HEK293 (cell line): Measurements from ENCODE around the gene DCHS2.

Source experiments
- BCL11B ChIP-seq: fragments of 450-650 bp; formaldehyde crosslinking; IDR thresholded peaks from 2 replicates; pipeline ENCODE4 v1.5.1; 2016; ENCODE audit warnings: low read depth, missing biosample characterization, missing genetic modification characterization
- GLIS2 ChIP-seq: fragments of 450-650 bp; formaldehyde crosslinking; IDR thresholded peaks from 2 replicates; pipeline ENCODE4 v1.5.1; 2016; ENCODE audit warnings: missing biosample characterization, missing genetic modification characterization
- PATZ1 ChIP-seq: fragments of 450-650 bp; formaldehyde crosslinking; IDR thresholded peaks from 2 replicates; pipeline ENCODE4 v1.5.1; 2016; ENCODE audit warnings: missing biosample characterization, missing genetic modification characterization
- SETDB1 ChIP-seq: IDR thresholded peaks from one replicate; pipeline ENCODE4 v1.6.1; 2017; ENCODE audit warnings: mild to moderate bottlenecking, low read length, moderate library complexity, mixed read lengths; ENCODE audit not compliant: insufficient read length
- ZBTB1 ChIP-seq: fragments of 450-650 bp; formaldehyde crosslinking; IDR thresholded peaks from 2 replicates; pipeline ENCODE4 v1.5.1; 2016; ENCODE audit warnings: missing biosample characterization, missing genetic modification characterization
- ZBTB17 ChIP-seq: fragments of 450-650 bp; formaldehyde crosslinking; IDR thresholded peaks from 2 replicates; pipeline ENCODE4 v1.5.1; 2016; ENCODE audit warnings: missing biosample characterization, missing genetic modification characterization
- ZBTB20 ChIP-seq: fragments of 450-650 bp; formaldehyde crosslinking; IDR thresholded peaks from 2 replicates; pipeline ENCODE4 v1.5.1; 2016; ENCODE audit warnings: missing biosample characterization, missing genetic modification characterization
- ZBTB21 ChIP-seq: fragments of 450-650 bp; formaldehyde crosslinking; IDR thresholded peaks from 2 replicates; pipeline ENCODE4 v1.5.1; 2017; ENCODE audit warnings: missing biosample characterization, missing genetic modification characterization
- ZBTB6 ChIP-seq: fragments of 450-650 bp; formaldehyde crosslinking; IDR thresholded peaks from 2 replicates; pipeline ENCODE4 v1.5.1; 2017; ENCODE audit warnings: missing biosample characterization, missing genetic modification characterization
- ZEB2 ChIP-seq: fragments of 450-650 bp; formaldehyde crosslinking; IDR thresholded peaks from 2 replicates; pipeline ENCODE4 v1.5.1; 2016; ENCODE audit warnings: missing biosample characterization, missing genetic modification characterization
- ZFHX2 ChIP-seq: fragments of 450-650 bp; formaldehyde crosslinking; conservative IDR thresholded peaks from 2 replicates; pipeline ENCODE4 v1.5.1; 2016; ENCODE audit warnings: missing biosample characterization, missing genetic modification characterization
- ZFP37 ChIP-seq: fragments of 450-650 bp; formaldehyde crosslinking; IDR thresholded peaks from 2 replicates; pipeline ENCODE4 v1.5.1; 2016; ENCODE audit warnings: missing biosample characterization, missing genetic modification characterization
- ZFP41 ChIP-seq: fragments of 450-650 bp; formaldehyde crosslinking; IDR thresholded peaks from 2 replicates; pipeline ENCODE4 v1.5.1; 2016; ENCODE audit warnings: missing biosample characterization, missing genetic modification characterization, borderline replicate concordance
- ZFP69B ChIP-seq: fragments of 450-650 bp; formaldehyde crosslinking; IDR thresholded peaks from 2 replicates; pipeline ENCODE4 v1.5.1; 2016; ENCODE audit warnings: missing biosample characterization, missing genetic modification characterization
- ZNF132 ChIP-seq: fragments of 450-650 bp; formaldehyde crosslinking; IDR thresholded peaks from 2 replicates; pipeline ENCODE4 v1.5.1; 2017; ENCODE audit warnings: missing biosample characterization, missing genetic modification characterization, borderline replicate concordance
- ZNF138 ChIP-seq: fragments of 450-650 bp; formaldehyde crosslinking; IDR thresholded peaks from 2 replicates; pipeline ENCODE4 v1.5.1; 2016; ENCODE audit warnings: missing biosample characterization, missing genetic modification characterization, borderline replicate concordance
- ZNF157 ChIP-seq: fragments of 450-650 bp; formaldehyde crosslinking; IDR thresholded peaks from 2 replicates; pipeline ENCODE4 v1.5.1; 2016; ENCODE audit warnings: missing biosample characterization, missing genetic modification characterization
- ZNF202 ChIP-seq: fragments of 450-650 bp; formaldehyde crosslinking; IDR thresholded peaks from 2 replicates; pipeline ENCODE4 v1.5.1; 2016; ENCODE audit warnings: missing biosample characterization, missing genetic modification characterization, borderline replicate concordance
- ZNF23 ChIP-seq: fragments of 450-650 bp; formaldehyde crosslinking; IDR thresholded peaks from 2 replicates; pipeline ENCODE4 v1.5.1; 2016; ENCODE audit warnings: missing biosample characterization, missing genetic modification characterization, borderline replicate concordance
- ZNF248 ChIP-seq: fragments of 450-650 bp; formaldehyde crosslinking; IDR thresholded peaks from 2 replicates; pipeline ENCODE4 v1.5.1; 2017; ENCODE audit warnings: missing biosample characterization, missing genetic modification characterization
- ZNF266 ChIP-seq: fragments of 450-650 bp; formaldehyde crosslinking; IDR thresholded peaks from 2 replicates; pipeline ENCODE4 v1.5.1; 2016; ENCODE audit warnings: missing biosample characterization, missing genetic modification characterization, low read depth
- ZNF274 ChIP-seq, 2 experiments: fragments of 200-500 bp in 1 of 2; fragments of 450-650 bp in 1 of 2; sonication (Bioruptor generic) in 1 of 2; formaldehyde crosslinking in 1 of 2; IDR thresholded peaks; 2 replicates each; pipeline versions ENCODE4 v1.5.1 to v1.6.1; 2014 to 2016; ENCODE audit warnings: borderline replicate concordance in 1 of 2, inconsistent platforms in 1 of 2, low read length in 1 of 2, missing biosample characterization in 1 of 2, missing genetic modification characterization in 1 of 2
- ZNF391 ChIP-seq: fragments of 450-650 bp; formaldehyde crosslinking; IDR thresholded peaks from 2 replicates; pipeline ENCODE4 v1.5.1; 2016; ENCODE audit warnings: low read depth, missing biosample characterization, missing genetic modification characterization, borderline replicate concordance
- ZNF398 ChIP-seq: fragments of 450-650 bp; formaldehyde crosslinking; IDR thresholded peaks from 2 replicates; pipeline ENCODE4 v1.5.1; 2017; ENCODE audit warnings: missing biosample characterization, missing genetic modification characterization
- ZNF48 ChIP-seq: fragments of 450-650 bp; formaldehyde crosslinking; IDR thresholded peaks from 2 replicates; pipeline ENCODE4 v1.5.1; 2016; ENCODE audit warnings: missing biosample characterization, missing genetic modification characterization
- ZNF514 ChIP-seq: fragments of 450-650 bp; formaldehyde crosslinking; IDR thresholded peaks from 2 replicates; pipeline ENCODE4 v1.5.1; 2016; ENCODE audit warnings: missing biosample characterization, missing genetic modification characterization
- ZNF521 ChIP-seq: fragments of 450-650 bp; formaldehyde crosslinking; IDR thresholded peaks from 2 replicates; pipeline ENCODE4 v1.5.1; 2017; ENCODE audit warnings: missing biosample characterization, mild to moderate bottlenecking, missing genetic modification characterization
- ZNF624 ChIP-seq: fragments of 450-650 bp; formaldehyde crosslinking; IDR thresholded peaks from 2 replicates; pipeline ENCODE4 v1.5.1; 2017; ENCODE audit warnings: missing biosample characterization, missing genetic modification characterization
- ZNF654 ChIP-seq: fragments of 450-650 bp; formaldehyde crosslinking; IDR thresholded peaks from 2 replicates; pipeline ENCODE4 v1.5.1; 2016; ENCODE audit warnings: low read depth, missing biosample characterization, missing genetic modification characterization
- ZNF658 ChIP-seq: fragments of 450-650 bp; formaldehyde crosslinking; IDR thresholded peaks from 2 replicates; pipeline ENCODE4; 2016; ENCODE audit warnings: missing biosample characterization, missing genetic modification characterization
- ZNF664 ChIP-seq: fragments of 450-650 bp; formaldehyde crosslinking; IDR thresholded peaks from 2 replicates; pipeline ENCODE4 v1.5.1; 2016; ENCODE audit warnings: missing biosample characterization, missing genetic modification characterization
- ZNF747 ChIP-seq: fragments of 450-650 bp; formaldehyde crosslinking; IDR thresholded peaks from 2 replicates; pipeline ENCODE4 v1.5.1; 2016; ENCODE audit warnings: missing biosample characterization, missing genetic modification characterization
- ZNF777 ChIP-seq: fragments of 450-650 bp; formaldehyde crosslinking; IDR thresholded peaks from 2 replicates; pipeline ENCODE4 v1.5.1; 2017; ENCODE audit warnings: missing biosample characterization, missing genetic modification characterization, borderline replicate concordance
- ZSCAN5A ChIP-seq: fragments of 450-650 bp; formaldehyde crosslinking; IDR thresholded peaks from 2 replicates; pipeline ENCODE4 v1.5.1; 2016; ENCODE audit warnings: missing biosample characterization, missing genetic modification characterization
- ZXDB ChIP-seq: fragments of 450-650 bp; formaldehyde crosslinking; IDR thresholded peaks from 2 replicates; pipeline ENCODE4 v1.5.1; 2016; ENCODE audit warnings: missing biosample characterization, missing genetic modification characterization

The DCHS2 gene

GRCh38 chr4:154491341-154492271 is at the start of gene DCHS2 (continued):
- TF ChIP-seq ZNF398 (tag by site-specific recombination) (peak; percentile 59; the same call in 1 of the 2 replicates), ZBTB1 (tag by site-specific recombination) (no peak), ZEB2 (tag by site-specific recombination) (no peak), ZNF157 (tag by site-specific recombination) (no peak), ZSCAN5A (tag by site-specific recombination) (no peak), ZNF777 (tag by site-specific recombination) (no peak), ZNF23 (tag by site-specific recombination) (no peak), ZNF266 (tag by site-specific recombination) (no peak), ZNF391 (tag by site-specific recombination) (no peak), ZNF48 (no peak), ZFHX2 (tag by site-specific recombination) (peak; percentile 34), ZFP41 (tag by site-specific recombination) (no peak), GLIS2 (tag by site-specific recombination) (peak; percentile 45; the same call in 1 of the 2 replicates), ZNF514 (tag by site-specific recombination) (no peak), ZXDB (no peak), ZBTB6 (tag by site-specific recombination) (no peak), ZNF248 (tag by site-specific recombination) (no peak), ZNF654 (tag by site-specific recombination) (no peak), ZNF521 (tag by site-specific recombination) (no peak), ZBTB20 (no peak), ZNF202 (tag by site-specific recombination) (no peak), PATZ1 (tag by site-specific recombination) (0 out of 2 replicates have a peak, but pooled peaks have one; percentile 31), ZNF138 (tag by site-specific recombination) (no peak), ZBTB17 (peak; percentile 17; the same call in 1 of the 2 replicates), ZFP37 (tag by site-specific recombination) (no peak), ZBTB21 (tag by site-specific recombination) (no peak), ZNF624 (tag by site-specific recombination) (no peak), ZNF664 (tag by site-specific recombination) (no peak), SETDB1 (no peak), ZFP69B (no peak), BCL11B (tag by site-specific recombination) (no peak), ZNF274 (IDR thresholded peaks at IDR 0.05; ENCODE audit: low read length) (no peak), ZNF274 (tag by site-specific recombination; IDR thresholded peaks at IDR 0.05; ENCODE audit: borderline replicate concordance) (no peak), ZNF132 (tag by site-specific recombination) (no peak), ZNF658 (no peak), ZNF747 (tag by site-specific recombination) (no peak)
